Ishikawa (cell line): Measurements from ENCODE around the gene MAD1L1.

ENCODE experiments used
- CEBPB ChIP-seq: IDR thresholded peaks from 2 replicates; pipeline ENCODE4 v1.6.1; 2012
- CREB1 ChIP-seq: IDR thresholded peaks from 2 replicates; pipeline ENCODE4 v1.6.1; 2012; ENCODE audit warnings: low read depth
- EGR1 ChIP-seq: IDR thresholded peaks from 2 replicates; pipeline ENCODE4 v1.6.1; 2012
- EP300 ChIP-seq: IDR thresholded peaks from 2 replicates; pipeline ENCODE4 v1.6.1; 2012; ENCODE audit warnings: borderline replicate concordance
- FOXM1 ChIP-seq: IDR thresholded peaks from 2 replicates; pipeline ENCODE4 v1.6.1; 2012; ENCODE audit warnings: low read depth, borderline replicate concordance
- NFIC ChIP-seq: IDR thresholded peaks from 2 replicates; pipeline ENCODE4 v1.6.1; 2012
- RAD21 ChIP-seq: IDR thresholded peaks from 2 replicates; pipeline ENCODE4 v1.6.1; 2012; ENCODE audit warnings: low read depth
- REST ChIP-seq: IDR thresholded peaks from 2 replicates; pipeline ENCODE4 v1.6.1; 2012; ENCODE audit warnings: low read depth, mild to moderate bottlenecking
- TAF1 ChIP-seq: IDR thresholded peaks from 2 replicates; pipeline ENCODE4 v1.6.1; 2012; ENCODE audit warnings: low read depth, mild to moderate bottlenecking
- TCF12 ChIP-seq: IDR thresholded peaks from 2 replicates; pipeline ENCODE4 v1.6.1; 2012; ENCODE audit warnings: low read depth
- TEAD4 ChIP-seq: IDR thresholded peaks from 2 replicates; pipeline ENCODE4 v1.6.1; 2012
- USF1 ChIP-seq: IDR thresholded peaks from 2 replicates; pipeline ENCODE4 v1.6.1; 2012
- YY1 ChIP-seq: IDR thresholded peaks from 2 replicates; pipeline ENCODE4 v1.6.1; 2012; ENCODE audit warnings: low read depth
- ZBTB7A ChIP-seq: IDR thresholded peaks from 2 replicates; pipeline ENCODE4 v1.6.1; 2012; ENCODE audit warnings: low read depth
- TF ChIP-seq, protein P1 (sequence below): IDR thresholded peaks from 2 replicates; pipeline ENCODE4 v1.6.1; 2012

Gene MAD1L1

GRCh38 chr7:2152646-2153045 is 80.1 kb downstream of the MAD1L1 start:
- TF ChIP-seq FOXM1 = no peak
- no peak for TF ChIP-seq ZBTB7A
- TF ChIP-seq CEBPB = no peak
- no peak for TF ChIP-seq TCF12
- TF ChIP-seq RAD21 = no peak
- TF ChIP-seq, protein P1, sequence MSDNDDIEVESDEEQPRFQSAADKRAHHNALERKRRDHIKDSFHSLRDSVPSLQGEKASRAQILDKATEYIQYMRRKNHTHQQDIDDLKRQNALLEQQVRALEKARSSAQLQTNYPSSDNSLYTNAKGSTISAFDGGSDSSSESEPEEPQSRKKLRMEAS = no peak
- no peak for TF ChIP-seq TEAD4
- no peak for TF ChIP-seq EGR1
- no peak for TF ChIP-seq TAF1
- no peak for TF ChIP-seq NFIC

- TF ChIP-seq TEAD4 = no peak
- no peak for TF ChIP-seq TAF1
- no peak for TF ChIP-seq CREB1
- no peak for TF ChIP-seq CEBPB
Observed at GRCh38 chr7:2151801-2152612, 80.7 kb downstream of the MAD1L1 start.

GRCh38 chr7:2151237-2151636 is 81.5 kb downstream of the MAD1L1 start:
- no peak for TF ChIP-seq EP300
- TF ChIP-seq, protein P1 = no peak
- no peak for TF ChIP-seq TCF12
- no peak for TF ChIP-seq TEAD4
- TF ChIP-seq CEBPB = no peak
- TF ChIP-seq CREB1 = no peak
- no peak for TF ChIP-seq YY1
- no peak for TF ChIP-seq TAF1
- no peak for TF ChIP-seq REST
- TF ChIP-seq FOXM1 = no peak
- TF ChIP-seq ZBTB7A = no peak

GRCh38 chr7:2150445-2150815 is 82.3 kb downstream of the MAD1L1 start:
- no peak for TF ChIP-seq TCF12
- no peak for TF ChIP-seq TAF1
- TF ChIP-seq, protein P1 = no peak
- no peak for TF ChIP-seq NFIC
- TF ChIP-seq ZBTB7A = no peak
- no peak for TF ChIP-seq YY1
- TF ChIP-seq CREB1 = no peak
- no peak for TF ChIP-seq EGR1
- no peak for TF ChIP-seq USF1
- no peak for TF ChIP-seq RAD21
- TF ChIP-seq TEAD4 = no peak
- TF ChIP-seq FOXM1 = no peak
- no peak for TF ChIP-seq REST
- TF ChIP-seq EP300 = no peak
- TF ChIP-seq CEBPB = no peak

DNA sequence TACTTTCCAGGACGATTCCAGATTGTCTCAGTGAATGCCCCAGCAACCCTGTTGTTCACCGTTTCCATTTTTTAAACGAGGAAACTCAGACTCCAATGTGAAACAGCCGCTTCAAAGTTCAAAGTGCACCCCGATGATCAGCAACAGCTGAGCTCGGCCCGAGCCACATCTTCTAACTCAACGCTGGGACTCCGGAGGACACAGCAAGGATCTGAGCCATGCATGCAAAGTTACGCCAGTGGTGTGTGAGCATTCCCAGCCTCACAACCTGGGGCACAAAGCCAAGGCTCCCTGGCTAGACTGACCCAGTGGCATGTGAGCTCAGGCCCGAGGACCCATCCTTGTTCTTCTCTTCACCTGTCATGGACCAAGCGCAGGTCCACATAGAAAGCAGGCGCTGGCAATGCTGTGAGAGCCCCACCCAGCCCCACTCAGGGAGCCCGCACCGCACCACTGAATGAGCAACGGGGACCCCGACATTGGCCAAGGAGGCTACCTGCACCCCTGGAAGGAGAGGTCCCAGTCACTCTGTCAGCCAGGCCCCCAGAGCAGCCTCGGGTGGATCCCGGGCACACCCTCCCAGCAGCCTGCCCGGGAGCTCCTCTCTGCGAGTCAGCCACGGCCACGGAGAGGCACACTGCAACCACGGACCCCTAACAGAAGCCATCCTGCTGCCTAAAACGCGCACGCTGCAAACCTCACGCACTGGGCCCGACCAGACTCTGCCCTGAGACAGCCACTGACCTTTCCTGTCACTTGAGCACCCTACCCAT is 82.9 kb downstream of the MAD1L1 start:
- TF ChIP-seq CEBPB (no peak), EP300 (no peak), CREB1 (no peak), EGR1 (no peak), REST (no peak), TEAD4 (no peak), USF1 (no peak)
- TF ChIP-seq, protein P1 = no peak
